ENCODE data around the gene NR1H2.

NR1H2 gene

DNA sequence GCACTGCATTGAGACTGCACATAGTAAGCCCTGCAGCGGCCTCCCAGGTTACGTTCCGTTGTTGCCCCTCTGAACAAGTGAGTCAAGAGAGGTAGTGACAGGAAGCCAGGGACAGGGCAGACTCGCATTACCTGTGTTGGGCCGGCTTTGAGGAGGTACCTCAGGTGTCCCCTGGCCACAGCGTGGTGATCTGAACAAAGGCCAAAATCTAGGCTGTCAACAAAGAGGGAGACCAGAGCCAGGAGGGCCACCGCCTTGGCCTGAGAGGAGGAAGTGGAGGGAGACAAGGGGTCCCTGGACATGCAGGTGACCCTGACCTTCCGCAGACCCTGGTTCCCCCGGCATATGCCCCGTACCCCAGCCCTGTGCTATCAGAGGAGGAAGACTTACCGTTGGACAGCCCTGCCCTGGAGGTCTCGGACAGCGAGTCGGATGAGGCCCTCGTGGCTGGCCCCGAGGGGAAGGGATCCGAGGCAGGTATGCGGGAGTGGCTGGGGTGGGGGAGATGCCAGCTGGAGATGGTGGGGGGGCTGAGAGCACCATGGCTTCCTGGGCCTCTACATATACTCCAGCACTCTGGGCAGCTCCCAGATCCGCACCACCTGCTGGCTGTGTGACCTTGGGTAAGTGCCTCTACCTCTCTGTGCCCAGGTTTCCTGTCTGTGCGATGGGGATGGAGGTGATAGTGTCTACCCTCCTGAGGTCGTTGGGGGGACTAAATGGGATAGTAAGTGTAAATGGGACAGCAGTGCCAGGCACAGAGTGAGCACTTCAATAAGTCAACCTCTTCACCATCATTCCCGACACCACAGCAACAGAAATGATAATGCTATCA lies 47.2 kb downstream of the NR1H2 start:
- no peak for DNase-seq (ENCODE audit: low spot score)

DNA sequence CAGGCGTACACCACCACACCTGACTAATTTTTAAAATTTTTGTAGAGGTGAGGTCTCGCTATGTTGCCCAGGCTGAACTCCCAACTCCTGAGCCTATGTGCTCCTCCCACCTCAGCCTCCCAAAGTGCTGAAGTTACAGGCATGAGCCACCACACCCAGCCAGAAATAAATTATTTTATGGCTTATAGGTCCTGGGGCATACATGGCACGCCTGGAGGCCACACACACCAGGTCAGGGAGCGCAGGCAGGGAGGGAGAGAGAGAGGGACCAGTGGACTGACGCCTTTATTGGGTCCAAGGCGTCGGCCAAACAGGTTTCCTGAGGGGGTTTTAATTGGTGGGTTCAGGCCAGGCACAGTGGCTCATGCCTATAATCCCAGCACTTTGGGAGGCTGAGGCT lies 49.3 kb downstream of the NR1H2 start:
- DNase-seq (ENCODE audit: low spot score), result no peak

DNA sequence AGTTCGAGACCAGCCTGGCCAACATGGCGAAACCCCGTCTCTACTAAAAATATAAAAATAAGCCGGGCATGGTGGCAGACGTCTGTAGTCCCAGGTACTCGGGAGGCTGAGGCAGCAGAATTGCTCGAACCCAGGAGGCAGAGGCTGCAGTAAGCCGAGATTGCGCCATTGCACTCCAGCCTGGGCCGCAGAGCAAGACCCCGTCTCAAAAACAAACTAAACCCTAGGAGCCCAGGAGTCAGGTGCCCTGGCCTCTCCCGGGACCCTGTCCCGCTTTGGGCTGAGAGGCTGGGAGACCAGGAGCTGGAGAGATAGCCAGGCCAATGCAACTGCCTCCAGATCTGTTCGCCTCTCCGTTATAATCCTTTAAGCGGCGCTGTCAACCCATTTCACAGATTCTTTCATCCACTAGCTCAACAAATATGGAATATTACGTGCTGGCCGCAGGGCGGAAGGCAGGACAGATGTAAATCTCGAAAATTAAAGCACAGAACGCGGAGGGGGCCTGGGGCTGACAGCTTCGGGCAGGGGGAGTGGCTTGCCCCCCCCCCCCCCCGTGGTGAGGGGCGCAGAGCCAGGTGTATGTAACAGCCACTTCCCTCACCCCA lies 51.2 kb downstream of the NR1H2 start:
- no peak for DNase-seq (ENCODE audit: low spot score)

DNA sequence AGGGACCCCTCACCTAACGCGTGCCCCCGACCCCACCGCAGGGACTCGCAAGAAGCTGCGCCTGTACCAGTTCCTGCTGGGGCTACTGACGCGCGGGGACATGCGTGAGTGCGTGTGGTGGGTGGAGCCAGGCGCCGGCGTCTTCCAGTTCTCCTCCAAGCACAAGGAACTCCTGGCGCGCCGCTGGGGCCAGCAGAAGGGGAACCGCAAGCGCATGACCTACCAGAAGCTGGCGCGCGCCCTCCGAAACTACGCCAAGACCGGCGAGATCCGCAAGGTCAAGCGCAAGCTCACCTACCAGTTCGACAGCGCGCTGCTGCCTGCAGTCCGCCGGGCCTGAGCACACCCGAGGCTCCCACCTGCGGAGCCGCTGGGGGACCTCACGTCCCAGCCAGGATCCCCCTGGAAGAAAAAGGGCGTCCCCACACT lies 51.8 kb downstream of the NR1H2 start:
- peak; percentile 61 for DNase-seq (ENCODE audit: low spot score)

DNA sequence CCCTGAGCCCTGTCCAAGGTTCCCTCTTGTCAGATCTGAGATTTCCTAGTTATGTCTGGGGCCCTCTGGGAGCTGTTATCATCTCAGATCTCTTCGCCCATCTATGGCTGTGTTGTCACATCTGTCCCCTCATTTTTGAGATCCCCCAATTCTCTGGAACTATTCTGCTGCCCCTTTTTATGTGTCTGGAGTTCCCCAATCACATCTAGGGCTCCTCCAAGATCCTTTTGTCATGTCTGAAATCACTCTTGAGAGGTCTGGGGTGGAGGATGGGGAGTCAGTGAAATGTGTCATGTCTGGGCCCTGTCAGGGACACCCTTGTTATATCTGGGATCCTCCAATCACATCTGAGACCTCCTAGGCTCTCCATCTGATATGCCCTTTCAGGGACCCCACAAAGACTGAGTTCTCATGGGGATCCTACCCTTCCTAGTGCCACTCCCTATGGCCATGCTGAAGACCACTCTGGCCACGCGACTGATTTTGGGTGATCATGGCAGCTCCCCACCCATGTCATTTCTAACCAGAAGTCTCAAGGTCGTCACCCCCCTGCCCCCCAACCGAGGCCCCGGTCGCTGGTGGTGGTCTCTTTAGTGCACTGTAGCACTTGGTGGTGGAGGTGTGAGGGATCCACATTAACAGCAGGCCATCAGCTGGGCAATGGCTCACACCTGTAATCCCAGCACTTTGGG lies 52.7 kb downstream of the NR1H2 start:
- no peak for DNase-seq (ENCODE audit: low spot score)

DNA sequence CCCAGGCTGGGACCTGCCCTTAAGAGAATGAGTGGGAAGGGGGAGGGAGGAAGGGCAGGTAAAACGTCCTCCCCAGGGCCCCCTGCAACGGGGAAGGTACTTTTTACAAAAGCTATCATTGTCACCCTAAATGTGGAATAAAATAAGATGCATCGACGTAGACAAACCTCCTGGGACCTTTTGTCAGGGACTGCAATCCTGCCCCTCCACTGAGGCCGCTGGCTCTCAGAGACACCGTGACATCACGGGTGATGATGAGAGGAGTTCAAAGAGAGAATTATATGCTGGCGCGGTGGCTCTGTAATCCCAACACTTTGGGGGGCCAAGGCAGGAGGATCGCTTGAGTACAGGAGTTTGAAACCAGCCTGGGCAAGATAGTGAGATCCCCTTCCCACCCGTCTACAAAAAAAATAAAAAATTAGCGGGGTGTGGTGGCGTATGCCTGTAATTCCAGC lies 54.7 kb downstream of the NR1H2 start:
- DNase-seq (ENCODE audit: low spot score), result peak; percentile 54

DNA sequence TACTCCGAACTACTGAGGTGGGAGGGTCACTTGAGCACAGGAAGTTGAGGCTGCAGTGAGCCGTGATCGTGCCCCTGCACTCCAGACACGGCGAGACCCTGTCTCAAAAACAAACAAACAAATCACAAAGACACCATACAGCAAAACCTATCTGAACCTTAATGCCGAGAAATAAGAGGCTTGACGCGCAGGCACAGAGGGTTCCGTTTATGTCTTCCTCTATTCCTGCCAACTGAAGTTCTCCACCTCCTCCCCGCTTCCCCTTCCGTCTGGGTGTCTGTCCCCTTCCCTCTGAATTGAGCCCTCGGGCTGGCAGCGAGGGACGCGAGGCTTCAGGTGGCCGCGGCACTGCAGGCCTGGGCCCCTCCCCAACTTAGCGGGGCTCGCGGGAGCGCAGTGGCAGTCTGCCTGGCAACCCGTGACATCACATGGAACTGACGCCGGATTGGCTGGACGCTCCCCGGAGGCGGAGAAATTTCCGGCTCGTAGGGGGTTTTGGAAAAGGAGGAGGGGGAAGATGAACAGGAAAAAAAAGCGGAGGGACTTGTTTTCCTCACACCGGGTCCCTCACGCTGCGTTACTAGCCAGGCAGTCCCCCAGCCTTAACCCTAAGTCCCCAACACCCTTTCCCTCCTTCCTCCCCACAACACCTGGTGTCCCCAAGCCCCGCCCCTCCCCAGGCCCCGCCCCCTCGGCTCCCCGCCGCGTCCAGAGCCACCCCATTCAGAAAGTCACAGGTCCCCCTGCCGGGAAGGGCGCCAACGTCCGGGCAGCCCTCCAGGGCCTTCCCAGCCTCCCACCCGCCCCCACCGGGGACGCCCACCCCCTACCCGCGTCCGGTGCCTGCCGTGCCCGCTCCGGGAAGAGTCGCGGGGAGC lies 55.3 kb downstream of the NR1H2 start:
- DNase-seq (ENCODE audit: low spot score), result peak; percentile 84

DNA sequence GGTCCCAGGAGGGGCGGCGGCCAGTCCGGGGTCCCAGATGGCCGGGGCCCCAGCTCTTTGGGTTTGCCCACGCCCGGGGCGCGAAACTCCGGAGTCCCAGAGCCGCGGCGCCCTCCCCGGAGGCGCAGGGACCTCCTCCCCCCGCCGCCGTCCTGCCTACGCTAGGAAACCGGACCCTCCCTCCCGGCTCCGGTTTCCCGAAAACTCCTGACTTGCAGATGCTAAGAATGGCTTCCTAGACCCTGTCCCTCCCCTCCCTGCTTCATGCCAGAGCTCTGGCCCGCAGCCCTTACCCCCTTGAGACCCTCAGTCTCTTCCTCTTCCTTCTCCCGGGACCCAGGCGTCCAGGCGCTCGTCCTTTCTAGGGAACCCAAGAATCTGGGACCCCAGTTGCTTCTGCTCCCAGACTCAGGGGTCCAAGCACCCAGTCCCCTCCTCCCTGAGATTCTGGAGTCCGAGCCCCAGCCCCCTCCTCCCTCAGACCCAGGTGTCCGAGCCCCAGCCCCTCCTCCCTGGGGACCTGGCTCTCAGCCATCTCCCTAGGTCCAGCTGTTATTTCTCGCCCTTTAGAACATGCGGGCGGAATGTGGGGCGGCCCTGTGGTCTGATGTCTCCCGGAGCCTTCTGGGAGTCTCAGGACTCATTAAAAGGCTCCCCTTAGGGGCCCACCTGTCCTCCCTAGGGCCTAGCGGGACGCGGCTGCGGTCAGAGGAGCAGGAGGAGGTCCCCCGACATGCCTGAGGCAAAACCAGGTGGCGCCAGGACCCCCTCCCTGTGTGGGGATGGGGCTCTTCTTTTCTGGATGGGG lies 56.2 kb downstream of the NR1H2 start, which contains the start of gene MYBPC2:
Gene MYBPC2, plus strand, starts transcription at position 672 of the 808 bp plus-strand sequence. Its CDS starts 62 bp downstream, at position 734.
- no peak for DNase-seq (ENCODE audit: low spot score)

All from germinal center (tissue), 1 donor.